Measurements from ENCODE around the gene CCR8. TPM values are rescaled to one million over a fixed set of nuclear protein-coding genes. Genes with fewer than 3 reads are reported as not detected.

CCR8 gene
- polyA plus RNA-seq, 1 donor from 2014 or later = not detected

DNA sequence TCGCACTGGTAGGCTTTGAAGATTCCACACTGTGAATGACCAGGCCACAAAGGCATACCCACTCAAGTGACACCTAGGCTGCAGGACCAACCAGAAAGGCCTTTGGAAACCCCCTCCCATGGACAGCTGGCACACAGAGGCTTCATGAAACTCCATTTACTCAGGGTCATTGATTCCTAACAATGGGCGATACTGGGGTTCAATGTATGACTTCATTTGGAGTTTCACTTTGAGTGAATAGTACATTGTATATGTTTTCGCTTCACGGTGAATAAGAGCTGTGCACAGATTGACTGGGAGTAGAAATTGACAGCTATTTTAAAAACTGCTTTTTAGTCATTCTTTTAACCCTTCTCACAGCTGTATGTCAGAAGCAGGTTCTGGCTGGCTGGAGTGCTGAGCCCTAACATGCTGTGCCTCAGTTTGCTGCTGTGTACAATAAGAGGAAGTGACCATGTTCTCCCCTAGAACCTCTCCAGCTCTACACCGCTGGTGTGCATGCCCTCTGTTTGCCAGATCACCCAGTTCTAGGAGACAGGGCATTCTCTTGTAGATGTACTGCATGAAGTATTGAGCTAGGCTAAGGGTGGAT is 34.2 kb upstream of the CCR8 start:
- no peak overlapping the region for H3K27ac ChIP-seq (ENCODE audit: low read length)
- H2AFZ ChIP-seq (ENCODE audit: low read depth, low read length) = no peak overlapping the region
- H3F3A ChIP-seq (ENCODE audit: insufficient read depth, low read length, poor library complexity, severe bottlenecking) = no peaks in the 10 kb centered on the region
- no peaks in the 10 kb centered on the region for H3K9me3 ChIP-seq (ENCODE audit: low read length)
- H3K27me3 ChIP-seq (ENCODE audit: insufficient read depth, low read depth, low read length) = no peaks in the 10 kb centered on the region
- no peak for TF ChIP-seq RAD21 (conservative IDR thresholded peaks at IDR 0.05)
- no peak for TF ChIP-seq TAF1 (IDR thresholded peaks at IDR 0.05; ENCODE audit: low read depth)
- no peaks in the 10 kb centered on the region for H3K79me2 ChIP-seq (replicated peaks; ENCODE audit: insufficient read depth, low read length)
- H3K9ac ChIP-seq (ENCODE audit: low read length) = no peak overlapping the region
- no peaks in the 10 kb centered on the region for H3K9me2 ChIP-seq (ENCODE audit: insufficient read depth, low read length)
- no peaks in the 10 kb centered on the region for H4K20me1 ChIP-seq (ENCODE audit: insufficient read depth)
- H3K36me3 ChIP-seq (ENCODE audit: insufficient read depth, low read length) = no peaks in the 10 kb centered on the region
- no peak overlapping the region for H3K4me3 ChIP-seq (ENCODE audit: low read length)
- no peak overlapping the region for H3K4me2 ChIP-seq (ENCODE audit: low read length)

DNA sequence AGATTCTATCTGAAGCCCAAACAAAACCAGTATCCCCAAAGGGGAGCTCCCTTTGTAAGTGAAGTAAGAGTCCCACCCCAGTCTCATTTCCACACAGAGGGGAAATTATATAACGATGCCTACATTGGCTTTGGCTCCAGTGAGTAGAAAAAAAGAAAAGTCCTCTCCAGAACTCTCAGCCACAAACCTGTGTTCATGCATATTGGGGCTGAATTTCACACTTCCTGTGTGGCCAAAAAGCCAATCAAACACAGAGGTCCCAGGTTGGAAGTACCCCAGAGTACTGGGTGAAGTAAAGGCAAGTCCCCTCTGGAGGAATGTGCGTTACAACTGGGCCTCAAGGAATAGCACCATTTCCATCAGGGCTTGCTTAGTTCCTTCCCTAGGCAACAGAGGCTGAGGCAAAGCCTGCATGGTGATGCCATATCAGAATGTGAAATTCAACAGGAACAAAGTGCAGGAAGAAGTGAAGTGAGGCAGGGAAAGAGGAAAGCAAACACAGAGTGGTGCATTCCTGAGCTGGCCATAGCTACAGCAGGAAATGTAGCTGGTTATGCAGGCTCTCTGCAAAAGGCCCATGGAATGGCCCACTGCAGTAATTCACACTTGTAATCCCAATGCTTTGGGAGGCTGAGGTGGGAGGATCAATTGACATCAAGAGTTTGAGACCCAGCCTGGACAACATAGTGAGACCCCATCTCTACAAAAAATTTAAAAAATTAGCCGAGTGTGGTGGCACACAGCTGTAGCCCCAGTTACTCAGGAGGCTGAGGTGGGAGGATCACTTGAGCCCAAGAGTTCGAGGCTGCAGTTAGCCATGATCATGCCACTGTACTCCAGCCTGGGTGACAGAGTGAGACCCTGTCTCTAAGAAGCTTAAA is 33.1 kb upstream of the CCR8 start:
- Histone ChIP-seq H3K27ac (ENCODE audit: low read length) (no peak overlapping the region), H3K79me2 (replicated peaks; ENCODE audit: insufficient read depth, low read length) (no peaks in the 10 kb centered on the region), H3K36me3 (ENCODE audit: insufficient read depth, low read length) (no peaks in the 10 kb centered on the region), H3K9ac (ENCODE audit: low read length) (no peak overlapping the region), H4K20me1 (ENCODE audit: insufficient read depth) (no peaks in the 10 kb centered on the region), H3K27me3 (ENCODE audit: insufficient read depth, low read depth, low read length) (no peaks in the 10 kb centered on the region), H3K4me3 (ENCODE audit: low read length) (no peak overlapping the region), H3K9me2 (ENCODE audit: insufficient read depth, low read length) (no peaks in the 10 kb centered on the region), H3K4me2 (ENCODE audit: low read length) (no peak overlapping the region), H3K9me3 (ENCODE audit: low read length) (no peaks in the 10 kb centered on the region), H2AFZ (ENCODE audit: low read depth, low read length) (no peak overlapping the region), H3F3A (ENCODE audit: insufficient read depth, low read length, poor library complexity, severe bottlenecking) (no peaks in the 10 kb centered on the region)
- TF ChIP-seq TAF1 (IDR thresholded peaks at IDR 0.05; ENCODE audit: low read depth) = no peak
- no peak for TF ChIP-seq EZH2 (IDR thresholded peaks at IDR 0.05; ENCODE audit: borderline replicate concordance, insufficient read depth, low read length, poor library complexity, severe bottlenecking)
- TF ChIP-seq, protein P1, sequence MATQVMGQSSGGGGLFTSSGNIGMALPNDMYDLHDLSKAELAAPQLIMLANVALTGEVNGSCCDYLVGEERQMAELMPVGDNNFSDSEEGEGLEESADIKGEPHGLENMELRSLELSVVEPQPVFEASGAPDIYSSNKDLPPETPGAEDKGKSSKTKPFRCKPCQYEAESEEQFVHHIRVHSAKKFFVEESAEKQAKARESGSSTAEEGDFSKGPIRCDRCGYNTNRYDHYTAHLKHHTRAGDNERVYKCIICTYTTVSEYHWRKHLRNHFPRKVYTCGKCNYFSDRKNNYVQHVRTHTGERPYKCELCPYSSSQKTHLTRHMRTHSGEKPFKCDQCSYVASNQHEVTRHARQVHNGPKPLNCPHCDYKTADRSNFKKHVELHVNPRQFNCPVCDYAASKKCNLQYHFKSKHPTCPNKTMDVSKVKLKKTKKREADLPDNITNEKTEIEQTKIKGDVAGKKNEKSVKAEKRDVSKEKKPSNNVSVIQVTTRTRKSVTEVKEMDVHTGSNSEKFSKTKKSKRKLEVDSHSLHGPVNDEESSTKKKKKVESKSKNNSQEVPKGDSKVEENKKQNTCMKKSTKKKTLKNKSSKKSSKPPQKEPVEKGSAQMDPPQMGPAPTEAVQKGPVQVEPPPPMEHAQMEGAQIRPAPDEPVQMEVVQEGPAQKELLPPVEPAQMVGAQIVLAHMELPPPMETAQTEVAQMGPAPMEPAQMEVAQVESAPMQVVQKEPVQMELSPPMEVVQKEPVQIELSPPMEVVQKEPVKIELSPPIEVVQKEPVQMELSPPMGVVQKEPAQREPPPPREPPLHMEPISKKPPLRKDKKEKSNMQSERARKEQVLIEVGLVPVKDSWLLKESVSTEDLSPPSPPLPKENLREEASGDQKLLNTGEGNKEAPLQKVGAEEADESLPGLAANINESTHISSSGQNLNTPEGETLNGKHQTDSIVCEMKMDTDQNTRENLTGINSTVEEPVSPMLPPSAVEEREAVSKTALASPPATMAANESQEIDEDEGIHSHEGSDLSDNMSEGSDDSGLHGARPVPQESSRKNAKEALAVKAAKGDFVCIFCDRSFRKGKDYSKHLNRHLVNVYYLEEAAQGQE (IDR thresholded peaks at IDR 0.05; ENCODE audit: borderline replicate concordance) = no peak
- TF ChIP-seq, protein P2, sequence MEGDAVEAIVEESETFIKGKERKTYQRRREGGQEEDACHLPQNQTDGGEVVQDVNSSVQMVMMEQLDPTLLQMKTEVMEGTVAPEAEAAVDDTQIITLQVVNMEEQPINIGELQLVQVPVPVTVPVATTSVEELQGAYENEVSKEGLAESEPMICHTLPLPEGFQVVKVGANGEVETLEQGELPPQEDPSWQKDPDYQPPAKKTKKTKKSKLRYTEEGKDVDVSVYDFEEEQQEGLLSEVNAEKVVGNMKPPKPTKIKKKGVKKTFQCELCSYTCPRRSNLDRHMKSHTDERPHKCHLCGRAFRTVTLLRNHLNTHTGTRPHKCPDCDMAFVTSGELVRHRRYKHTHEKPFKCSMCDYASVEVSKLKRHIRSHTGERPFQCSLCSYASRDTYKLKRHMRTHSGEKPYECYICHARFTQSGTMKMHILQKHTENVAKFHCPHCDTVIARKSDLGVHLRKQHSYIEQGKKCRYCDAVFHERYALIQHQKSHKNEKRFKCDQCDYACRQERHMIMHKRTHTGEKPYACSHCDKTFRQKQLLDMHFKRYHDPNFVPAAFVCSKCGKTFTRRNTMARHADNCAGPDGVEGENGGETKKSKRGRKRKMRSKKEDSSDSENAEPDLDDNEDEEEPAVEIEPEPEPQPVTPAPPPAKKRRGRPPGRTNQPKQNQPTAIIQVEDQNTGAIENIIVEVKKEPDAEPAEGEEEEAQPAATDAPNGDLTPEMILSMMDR (IDR thresholded peaks at IDR 0.05; ENCODE audit: poor library complexity, severe bottlenecking) = no peak
- no peak for TF ChIP-seq POLR2AphosphoS5 (IDR thresholded peaks at IDR 0.05)
- no peak for TF ChIP-seq RAD21 (conservative IDR thresholded peaks at IDR 0.05)
- TF ChIP-seq MXI1 (conservative IDR thresholded peaks at IDR 0.05; ENCODE audit: poor library complexity, severe bottlenecking) = no peak
- TF ChIP-seq SMC3 (conservative IDR thresholded peaks at IDR 0.05; ENCODE audit: poor library complexity) = no peak
- no peak for TF ChIP-seq EP300 (conservative IDR thresholded peaks at IDR 0.05; ENCODE audit: poor library complexity, severe bottlenecking)

Measured in neural cell (in vitro differentiated cells).